ENCODE data around the gene CYP3A7.
"Not testable (repeated sequence)": the region's sequence is repeated elsewhere in the genome, so short reads cannot be mapped to it uniquely, and the experiment has no call there.

The CYP3A7 gene

GRCh38 chr7:99694912-99695304 lies 40.1 kb downstream of the CYP3A7 start:
- DNase-seq (ENCODE audit: low read depth, low spot score) = no peak
- no peaks in the 10 kb centered on the region for H3K36me3 ChIP-seq (ENCODE audit: insufficient read depth, low read length)
- no peaks in the 10 kb centered on the region for H3K9me3 ChIP-seq (ENCODE audit: low read depth, low read length)
- H3K9ac ChIP-seq (ENCODE audit: insufficient read length) = no peak overlapping the region
- no peak overlapping the region for H3K4me3 ChIP-seq
- no peak overlapping the region for H3K27ac ChIP-seq
- no peak for TF ChIP-seq POLR2AphosphoS5 (IDR thresholded peaks at IDR 0.05; ENCODE audit: borderline replicate concordance, low read depth, low read length)
- TF ChIP-seq EZH2 (IDR thresholded peaks at IDR 0.05) = no peak
- no peak for TF ChIP-seq FOXP2 (optimal IDR thresholded peaks at IDR 0.05; ENCODE audit: control extremely low read depth, extremely low read length, insufficient read depth)

DNA sequence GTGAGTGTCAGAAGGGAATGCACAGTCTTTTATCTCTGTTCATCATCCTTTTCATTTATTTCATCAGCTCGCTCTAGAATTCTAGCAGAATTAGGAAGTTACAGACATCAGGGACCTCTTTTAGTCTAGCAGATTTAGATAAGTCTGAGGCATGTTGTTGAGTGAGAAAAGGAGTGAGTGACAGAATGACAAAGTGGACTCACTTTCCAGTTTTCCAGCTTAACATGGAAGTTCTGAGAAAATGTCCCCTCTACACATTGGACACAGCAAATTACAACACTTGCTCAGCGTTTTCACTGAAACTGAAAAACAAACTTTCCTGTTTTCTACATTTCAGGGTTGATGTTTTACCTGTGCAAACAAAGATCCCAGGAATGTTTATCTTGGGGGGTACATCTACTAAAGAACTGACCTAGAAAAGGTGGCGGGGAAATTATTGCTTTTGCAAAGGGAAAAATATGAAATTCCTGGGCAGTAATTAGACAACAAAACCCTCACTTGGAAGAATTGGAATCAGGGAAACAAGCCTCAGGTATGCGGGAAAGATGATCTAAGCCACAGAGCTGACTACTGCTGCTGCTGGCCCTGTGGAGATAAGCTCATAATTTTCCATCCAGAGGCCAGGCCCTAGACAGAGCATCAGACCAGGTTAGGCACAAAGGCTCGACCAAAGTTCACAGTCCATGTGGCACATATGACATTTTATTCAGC lies 40.6 kb downstream of the CYP3A7 start:
- DNase-seq (ENCODE audit: low read depth, low spot score) = no peak
- Histone ChIP-seq H3K9ac (ENCODE audit: insufficient read length) (no peak overlapping the region), H3K27ac (no peak overlapping the region), H3K9me3 (ENCODE audit: low read depth, low read length) (no peaks in the 10 kb centered on the region), H3K4me3 (no peak overlapping the region), H3K36me3 (ENCODE audit: insufficient read depth, low read length) (no peaks in the 10 kb centered on the region)
- TF ChIP-seq EZH2 (IDR thresholded peaks at IDR 0.05) = no peak
- no peak for TF ChIP-seq FOXP2 (optimal IDR thresholded peaks at IDR 0.05; ENCODE audit: control extremely low read depth, extremely low read length, insufficient read depth)
- TF ChIP-seq POLR2AphosphoS5 (IDR thresholded peaks at IDR 0.05; ENCODE audit: borderline replicate concordance, low read depth, low read length) = no peak

GRCh38 chr7:99693427-99694200 lies 41.4 kb downstream of the CYP3A7 start:
- no peaks in the 10 kb centered on the region for H3K9me3 ChIP-seq (ENCODE audit: low read depth, low read length)
- H3K9ac ChIP-seq (ENCODE audit: insufficient read length) = no peak overlapping the region
- no peaks in the 10 kb centered on the region for H3K36me3 ChIP-seq (ENCODE audit: insufficient read depth, low read length)
- no peak overlapping the region for H3K4me3 ChIP-seq
- no peak for DNase-seq (ENCODE audit: low read depth, low spot score)
- no peak overlapping the region for H3K27ac ChIP-seq
- TF ChIP-seq POLR2AphosphoS5 (IDR thresholded peaks at IDR 0.05; ENCODE audit: borderline replicate concordance, low read depth, low read length) (no peak), EZH2 (IDR thresholded peaks at IDR 0.05) (no peak), FOXP2 (optimal IDR thresholded peaks at IDR 0.05; ENCODE audit: control extremely low read depth, extremely low read length, insufficient read depth) (no peak)

- H3K9ac ChIP-seq (ENCODE audit: insufficient read length) = no peak overlapping the region
- no peak overlapping the region for H3K27ac ChIP-seq
- H3K4me3 ChIP-seq = no peak overlapping the region
- no peaks in the 10 kb centered on the region for H3K36me3 ChIP-seq (ENCODE audit: insufficient read depth, low read length)
- TF ChIP-seq POLR2AphosphoS5 (IDR thresholded peaks at IDR 0.05; ENCODE audit: borderline replicate concordance, low read depth, low read length) (no peak), EZH2 (IDR thresholded peaks at IDR 0.05) (no peak), FOXP2 (optimal IDR thresholded peaks at IDR 0.05; ENCODE audit: control extremely low read depth, extremely low read length, insufficient read depth) (no peak)
- DNase-seq (ENCODE audit: low read depth, low spot score) = no peak
- no peaks in the 10 kb centered on the region for H3K9me3 ChIP-seq (ENCODE audit: low read depth, low read length)
Observed at GRCh38 chr7:99693100-99693426, 41.9 kb downstream of the CYP3A7 start.

GRCh38 chr7:99692563-99692962 lies 42.4 kb downstream of the CYP3A7 start:
- not testable (repeated sequence) for H3K27ac ChIP-seq; H3K9ac ChIP-seq (ENCODE audit: insufficient read length); DNase-seq (ENCODE audit: low read depth, low spot score); H3K36me3 ChIP-seq (ENCODE audit: insufficient read depth, low read length); H3K4me3 ChIP-seq; H3K9me3 ChIP-seq (ENCODE audit: low read depth, low read length)

- not testable (repeated sequence) for DNase-seq (ENCODE audit: low read depth, low spot score); H3K36me3 ChIP-seq (ENCODE audit: insufficient read depth, low read length)
Observed at GRCh38 chr7:99691658-99692057, 43.3 kb downstream of the CYP3A7 start.

GRCh38 chr7:99690918-99691317 lies 44.1 kb downstream of the CYP3A7 start:
- not testable (repeated sequence) for H3K9me3 ChIP-seq (ENCODE audit: low read depth, low read length); H3K36me3 ChIP-seq (ENCODE audit: insufficient read depth, low read length); DNase-seq (ENCODE audit: low read depth, low spot score); H3K27ac ChIP-seq; H3K4me3 ChIP-seq; H3K9ac ChIP-seq (ENCODE audit: insufficient read length)

More at GRCh38 chr7:99691658-99692057, 43.3 kb downstream of the CYP3A7 start:
- H3K27ac ChIP-seq; H3K9ac ChIP-seq (ENCODE audit: insufficient read length); H3K9me3 ChIP-seq (ENCODE audit: low read depth, low read length); H3K4me3 ChIP-seq: not testable (repeated sequence)

DNA sequence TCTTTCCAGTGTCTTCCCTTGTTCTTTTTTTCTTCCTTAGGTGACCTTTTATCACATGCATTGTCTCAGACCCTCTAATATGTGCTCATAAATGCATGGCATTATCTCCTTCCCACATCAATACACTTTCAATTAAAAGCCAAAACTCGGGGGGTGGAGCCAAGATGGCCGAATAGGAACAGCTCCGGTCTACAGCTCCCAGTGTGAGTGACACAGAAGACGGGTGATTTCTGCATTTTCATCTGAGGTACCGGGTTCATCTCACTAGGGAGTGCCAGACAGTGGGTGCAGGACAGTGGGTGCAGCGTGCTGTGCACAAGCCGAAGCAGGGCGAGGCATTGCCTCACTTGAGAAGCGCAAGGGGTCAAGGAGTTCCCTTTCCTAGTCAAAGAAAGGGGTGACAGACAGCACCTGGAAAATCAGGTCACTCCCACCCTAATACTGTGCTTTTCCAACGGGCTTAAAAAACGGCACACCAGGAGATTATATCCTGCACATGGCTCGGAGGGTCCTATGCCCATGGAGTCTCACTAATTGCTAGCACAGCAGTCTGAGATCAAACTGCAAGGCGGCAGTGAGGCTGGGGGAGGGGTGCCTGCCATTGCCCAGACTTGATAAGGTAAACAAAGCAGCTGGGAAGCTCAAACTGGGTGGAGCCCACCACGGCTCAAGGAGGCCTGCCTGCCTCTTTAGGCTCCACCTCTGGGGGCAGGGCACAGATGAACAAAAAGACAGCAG lies 49.0 kb downstream of the CYP3A7 start:
- not testable (repeated sequence) for H3K27ac ChIP-seq; H3K4me3 ChIP-seq; H3K9me3 ChIP-seq (ENCODE audit: low read depth, low read length); DNase-seq (ENCODE audit: low read depth, low spot score); H3K36me3 ChIP-seq (ENCODE audit: insufficient read depth, low read length); H3K9ac ChIP-seq (ENCODE audit: insufficient read length)
